Measurements from ENCODE around the gene RPS27L.

RPS27L gene

GRCh38 chr15:63157118-63157843 is at the start of gene RPS27L:
Gene RPS27L (minus strand): TSS chr15:63157477. CDS start chr15:63157405, 72 bp downstream.
- no peak for TF ChIP-seq CTCF (IDR thresholded peaks at IDR 0.05; ENCODE audit: low read depth, low read length, missing control alignments)
- in situ Hi-C loops (cut with HindIII; ENCODE audit: low pct_ligation_motif_present, low sequenced_read_pairs): no loop called here
- Histone ChIP-seq H3K36me3 (replicated peaks) (peaks cover 23% of the 10 kb centered on the region), H3K27me3 (replicated peaks) (no peaks in the 10 kb centered on the region), H3K27ac (peak within 1 kb of the TSS; percentile 93), H3K4me3 (ENCODE audit: low read depth, low read length) (peak within 1 kb of the TSS; percentile 90)
- DNase-seq: peak; percentile 90

GRCh38 chr15:63206079-63206478 is 48.8 kb upstream of the RPS27L start:
- TF ChIP-seq CTCF (IDR thresholded peaks at IDR 0.05; ENCODE audit: low read depth, low read length, missing control alignments): no peak
- Histone ChIP-seq H3K36me3 (replicated peaks) (no peaks in the 10 kb centered on the region), H3K27ac (no peak overlapping the region), H3K4me3 (ENCODE audit: low read depth, low read length) (no peak overlapping the region), H3K27me3 (replicated peaks) (no peaks in the 10 kb centered on the region)
- in situ Hi-C loops (cut with HindIII; ENCODE audit: low pct_ligation_motif_present, low sequenced_read_pairs): no loop called here
- no peak for DNase-seq

GRCh38 chr15:63203451-63204090 is 46.3 kb upstream of the RPS27L start:
- Histone ChIP-seq H3K4me3 (ENCODE audit: low read depth, low read length) (no peak overlapping the region), H3K27ac (no peak overlapping the region), H3K27me3 (replicated peaks) (no peaks in the 10 kb centered on the region), H3K36me3 (replicated peaks) (no peaks in the 10 kb centered on the region)
- TF ChIP-seq CTCF (IDR thresholded peaks at IDR 0.05; ENCODE audit: low read depth, low read length, missing control alignments): no peak
- in situ Hi-C loops (cut with HindIII; ENCODE audit: low pct_ligation_motif_present, low sequenced_read_pairs): no loop called here
- peak; percentile 47 for DNase-seq

- Histone ChIP-seq H3K36me3 (replicated peaks) (no peaks in the 10 kb centered on the region), H3K27ac (no peak overlapping the region), H3K27me3 (replicated peaks) (no peaks in the 10 kb centered on the region), H3K4me3 (ENCODE audit: low read depth, low read length) (no peak overlapping the region)
- no peak for TF ChIP-seq CTCF (IDR thresholded peaks at IDR 0.05; ENCODE audit: low read depth, low read length, missing control alignments)
- DNase-seq: no peak
- in situ Hi-C loops (cut with HindIII; ENCODE audit: low pct_ligation_motif_present, low sequenced_read_pairs): no loop called here
Observed at GRCh38 chr15:63202861-63203260, 45.6 kb upstream of the RPS27L start.

- Histone ChIP-seq H3K36me3 (replicated peaks) (no peaks in the 10 kb centered on the region), H3K27me3 (replicated peaks) (no peaks in the 10 kb centered on the region), H3K27ac (no peak overlapping the region), H3K4me3 (ENCODE audit: low read depth, low read length) (no peak overlapping the region)
- DNase-seq: no peak
- no peak for TF ChIP-seq CTCF (IDR thresholded peaks at IDR 0.05; ENCODE audit: low read depth, low read length, missing control alignments)
- in situ Hi-C loops (cut with HindIII; ENCODE audit: low pct_ligation_motif_present, low sequenced_read_pairs): no loop called here
Observed at GRCh38 chr15:63200464-63201249, 43.4 kb upstream of the RPS27L start.
